Endothelial cell of umbilical vein (primary cell): Measurements from ENCODE around the gene UBA52. TPM values are rescaled to one million over a fixed set of nuclear protein-coding genes. Genes with fewer than 3 reads are reported as not detected.

Experiments
- BruUV-seq: library from RNA; stranded (reverse); fragments of 400-500 nt; replicated peaks from 2 replicates; lab custom pipeline; 2021; lab: Mats Ljungman, UMichigan
- CTCF ChIA-PET: fragments of 300-600, 350-600 bp; sonication (Branson Sonifier 250); formaldehyde crosslinking; loops from one replicate; lab custom pipeline; 2021; ENCODE audit warnings: antibody characterized with exemption, inconsistent platforms; lab: Charles Lee
- POLR2A ChIA-PET: fragments of 300-600, 350-600 bp; sonication (Branson Sonifier 250); formaldehyde crosslinking; loops from one replicate; lab custom pipeline; 2021; ENCODE audit warnings: antibody characterized with exemption, inconsistent platforms; lab: Charles Lee
- DNase-seq: peaks from one replicate; pipeline ENCODE4 v3.0.0-alpha.2; 2011; ENCODE audit warnings: low read depth, low spot score
- FAIRE-seq: peaks from 2 replicates; lab custom pipeline; 2011; peaks lifted over from hg19 to GRCh38; lab: Jason Lieb, UNC
- H2AFZ ChIP-seq: 2 replicates; pipeline ENCODE4 v1.6.0; 2012; ENCODE audit warnings: low read depth, low read length, control low read depth, inconsistent platforms
- H3K27ac ChIP-seq: 2 replicates; pipeline ENCODE4 v1.5.1; 2011; ENCODE audit warnings: low read depth, mild to moderate bottlenecking, control low read depth, low read length, moderate library complexity; ENCODE audit not compliant: insufficient read depth
- H3K27me3 ChIP-seq, 2 experiments: 2 replicates each; pipeline versions ENCODE4 v1.6.0 to v1.6.1; 2011; ENCODE audit warnings: low read length in 2 of 2, mixed read lengths in 1 of 2; ENCODE audit not compliant: control insufficient read depth in 2 of 2, insufficient read depth in 2 of 2
- H3K36me3 ChIP-seq, 2 experiments: 2 replicates in 1 of 2; 3 replicates in 1 of 2; pipeline ENCODE4 v1.5.1; 2011; ENCODE audit warnings: low read length in 2 of 2, mild to moderate bottlenecking in 1 of 2, moderate library complexity in 1 of 2; ENCODE audit not compliant: control insufficient read depth in 2 of 2, insufficient read depth in 2 of 2; ENCODE audit errors: extremely low read depth in 1 of 2
- H3K4me1 ChIP-seq: 3 replicates; pipeline ENCODE4 v1.5.1; 2011; ENCODE audit warnings: mild to moderate bottlenecking, low read length; ENCODE audit not compliant: control insufficient read depth, insufficient read depth; ENCODE audit errors: extremely low read depth
- H3K4me2 ChIP-seq: 2 replicates; pipeline ENCODE4 v1.6.1; 2011; ENCODE audit warnings: low read length, control low read depth, mixed read lengths; ENCODE audit not compliant: insufficient read depth
- H3K4me3 ChIP-seq, 3 experiments: fragments of 200-600 bp in 1 of 3; sonication (generic), shearing (Covaris generic) in 1 of 3; replicated peaks in 1 of 3; 2 replicates each; pipeline ENCODE4 v1.5.1; 2011 to 2016; ENCODE audit warnings: control low read depth in 3 of 3, low read length in 3 of 3, mild to moderate bottlenecking in 2 of 3, inconsistent platforms in 1 of 3, low read depth in 1 of 3, moderate library complexity in 1 of 3; ENCODE audit not compliant: insufficient read depth in 1 of 3
- H3K79me2 ChIP-seq: 2 replicates; pipeline ENCODE4 v1.6.0; 2012; ENCODE audit warnings: low read length, inconsistent platforms; ENCODE audit not compliant: control insufficient read depth, insufficient read depth
- H3K9ac ChIP-seq: replicated peaks from 2 replicates; pipeline ENCODE3; 2011; ENCODE audit warnings: low read length, control low read depth; ENCODE audit not compliant: insufficient read depth; ENCODE audit errors: extremely low read depth
- H3K9me1 ChIP-seq: replicated peaks from 3 replicates; pipeline ENCODE4 v1.6.0; 2011; ENCODE audit warnings: mild to moderate bottlenecking, low read length; ENCODE audit not compliant: control insufficient read depth, insufficient read depth; ENCODE audit errors: extremely low read depth
- H3K9me3 ChIP-seq: replicated peaks from 2 replicates; pipeline ENCODE4 v1.5.1; 2012; ENCODE audit warnings: low read length, inconsistent platforms; ENCODE audit not compliant: control insufficient read depth, insufficient read depth
- H4K20me1 ChIP-seq: replicated peaks from 2 replicates; pipeline ENCODE3; 2011; ENCODE audit warnings: mild to moderate bottlenecking, low read length; ENCODE audit not compliant: control insufficient read depth, insufficient read depth; ENCODE audit errors: extremely low read depth
- CTCF ChIP-seq, 2 donors: IDR thresholded peaks; 1 replicate in 1 of 2; 2 replicates in 1 of 2; pipeline ENCODE4 v1.5.1; 2011; ENCODE audit warnings: low read length in 2 of 2, mild to moderate bottlenecking in 2 of 2, moderate library complexity in 2 of 2, control low read depth in 1 of 2, inconsistent platforms in 1 of 2, low read depth in 1 of 2; ENCODE audit not compliant: insufficient read depth in 1 of 2; ENCODE audit errors: extremely low read depth in 1 of 2
- EZH2 ChIP-seq: IDR thresholded peaks from 2 replicates; pipeline ENCODE4 v1.6.1; 2012; ENCODE audit warnings: borderline replicate concordance, low read depth, mild to moderate bottlenecking, moderate library complexity, low read length, inconsistent platforms; ENCODE audit not compliant: severe bottlenecking
- FOS ChIP-seq: IDR thresholded peaks from 2 replicates; pipeline ENCODE4 v1.6.1; 2011; ENCODE audit warnings: mild to moderate bottlenecking, low read length, moderate library complexity, borderline replicate concordance; ENCODE audit not compliant: insufficient read depth
- GATA2 ChIP-seq: IDR thresholded peaks from 2 replicates; pipeline ENCODE4 v1.7.0; 2011; ENCODE audit warnings: low read depth, mild to moderate bottlenecking, moderate library complexity, mixed read lengths, low read length; ENCODE audit not compliant: insufficient read length, insufficient read depth
- JUN ChIP-seq: IDR thresholded peaks from 2 replicates; pipeline ENCODE4 v1.6.1; 2011; ENCODE audit warnings: borderline replicate concordance, low read depth; ENCODE audit not compliant: insufficient read length, insufficient read depth
- MAX ChIP-seq: IDR thresholded peaks from 2 replicates; pipeline ENCODE4 v1.6.1; 2011; ENCODE audit not compliant: insufficient read depth, insufficient read length
- MYC ChIP-seq: IDR thresholded peaks from one replicate; pipeline ENCODE4 v1.6.1; 2011; ENCODE audit warnings: mild to moderate bottlenecking, low read depth, low read length
- POLR2A ChIP-seq: IDR thresholded peaks from 2 replicates; pipeline ENCODE4 v1.6.1; 2012; ENCODE audit warnings: low read depth, mild to moderate bottlenecking, control low read depth, low read length
- POLR2AphosphoS5 ChIP-seq: IDR thresholded peaks from 2 replicates; pipeline ENCODE4 v1.6.1; 2012; ENCODE audit warnings: low read depth, mild to moderate bottlenecking, control low read depth, low read length, moderate library complexity; ENCODE audit not compliant: insufficient read depth
- dilution Hi-C: fragments of 300-500 bp; cut with MboI; formaldehyde crosslinking; loops from one replicate; pipeline ENCODE4 v1.15.0; 2019; ENCODE audit warnings: low sequenced_read_pairs; ENCODE audit not compliant: extremely low pct_ligation_motif_present
- intact Hi-C: fragments of 100-400 bp; cut with micrococcal nuclease; formaldehyde crosslinking; loops from one replicate; pipeline ENCODE4 v1.10.0; 2022
- polyA plus RNA-seq, 4 experiments: library from polyadenylated mRNA; depleted of rRNA in 3 of 4; stranded (reverse) in 3 of 4; unstranded in 1 of 4; fragments of >200 nt; gene quantifications; 2 replicates each; pipeline versions ENCODE4 v1.2.1 to v1.2.3, GENCODE V29; 2011 to 2012; ENCODE audit warnings: missing spikeins in 1 of 4
- total RNA-seq: library from RNA; stranded (reverse); gene quantifications from 2 replicates; pipeline ENCODE4 v1.2.3, GENCODE V29; 2021

Gene UBA52
- total and polyA plus RNA-seq, 2 donors (not counting 3 experiments of a cell fraction or from before 2014, with no cell fraction given): 1,221 to 3,506 TPM

- no TSS peak for BruUV-seq
- dilution Hi-C loops: no loop called here
- Histone ChIP-seq H3K27ac (no peak overlapping the region), H3K9ac (no peak overlapping the region), H3K79me2 (peaks cover 12% of the 10 kb centered on the region), H3K9me3 (no peaks in the 10 kb centered on the region), H3K9me1 (no peaks in the 10 kb centered on the region), H3K4me3 (peak overlapping the region in 2 of 3 experiments; percentile 30 to 44), H4K20me1 (no peaks in the 10 kb centered on the region), H2AFZ (peak overlapping the region; percentile 74), H3K27me3 (no peaks in the 10 kb centered on the region), H3K4me2 (peak overlapping the region; percentile 66), H3K36me3 (peaks cover 3 to 14% of the 10 kb centered on the region in 2 experiments), H3K4me1 (peaks cover 12% of the 10 kb centered on the region)
- no peak for TF ChIP-seq JUN
- no peak for TF ChIP-seq POLR2A
- no peak for TF ChIP-seq EZH2
- no peak for TF ChIP-seq GATA2
- TF ChIP-seq CTCF (IDR thresholded peaks at IDR 0.05; ENCODE audit: extremely low read depth in 1 of 2, insufficient read depth in 1 of 2, low read depth in 1 of 2, low read length in 2 of 2): no peak
- no peak for TF ChIP-seq MYC
- no peak for TF ChIP-seq MAX
- TF ChIP-seq POLR2AphosphoS5: no peak
- TF ChIP-seq FOS: no peak
- intact Hi-C loops: loop anchor here (1.0 kb wide), 2 partner anchors 22 to 27 kb away; partner anchors contain the start of genes ELL and UBA52
- DNase-seq (peak; percentile 38), FAIRE-seq (peak; percentile 72)
- ChIA-PET POLR2A (interaction anchor here (1.0 kb wide), 1 partner anchor 24 kb away, joined by 4 read pairs; no protein-coding TSS in a partner anchor), CTCF (interaction anchor here (0.8 to 1.2 kb wide), 5 partner anchors 12 to 29 kb away, joined by 3 read pairs; no protein-coding TSS in a partner anchor)
Observed at GRCh38 chr19:18543814-18544475, 27.7 kb upstream of the UBA52 start.
